ENCODE measurements around the gene EIF3I. TPM values are rescaled to one million over a fixed set of nuclear protein-coding genes. Genes with fewer than 3 reads are reported as not detected.
"Not testable (repeated sequence)": the region's sequence is repeated elsewhere in the genome, so short reads cannot be mapped to it uniquely, and the experiment has no call there.

The EIF3I gene
- polyA plus RNA-seq, 2 of the 4 experiments (the other 2 are of a cell fraction): 300 to 318 TPM

DNA sequence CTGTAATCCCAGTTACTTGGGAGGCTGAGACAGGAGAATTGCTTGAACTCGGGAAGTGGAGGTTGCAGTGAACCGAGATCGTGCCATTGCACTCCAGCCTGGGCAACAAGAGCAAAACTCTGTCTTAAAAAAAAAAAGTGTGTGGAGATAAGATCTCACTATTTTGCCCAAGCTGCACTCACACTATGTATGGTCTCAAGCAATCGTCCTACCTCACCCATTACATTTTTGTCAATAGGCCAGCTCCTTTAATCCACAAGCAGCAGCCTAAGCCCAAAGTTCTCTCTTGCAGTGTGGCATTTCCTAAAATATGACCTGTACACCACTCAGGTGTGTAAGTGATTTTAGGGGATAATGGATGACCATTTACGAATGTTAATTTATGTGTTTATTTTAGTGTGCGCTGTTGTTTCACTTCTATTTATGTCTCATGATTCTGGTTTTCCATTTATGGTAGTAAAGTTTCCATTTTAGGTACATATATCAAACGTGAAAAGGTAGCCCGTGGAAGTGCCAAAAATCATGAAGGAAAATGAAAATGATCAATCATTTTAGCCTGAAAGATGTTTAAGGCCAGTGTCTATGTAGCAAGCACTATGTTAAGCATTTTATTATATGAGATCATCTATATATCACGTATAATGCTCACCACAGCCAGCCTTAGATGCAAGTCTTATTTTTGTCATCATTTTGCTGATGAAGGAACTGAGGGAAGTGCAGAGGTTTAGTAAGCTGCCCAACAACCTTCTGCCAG, 34.4 kb downstream of the EIF3I start:
- TF ChIP-seq, protein P1, sequence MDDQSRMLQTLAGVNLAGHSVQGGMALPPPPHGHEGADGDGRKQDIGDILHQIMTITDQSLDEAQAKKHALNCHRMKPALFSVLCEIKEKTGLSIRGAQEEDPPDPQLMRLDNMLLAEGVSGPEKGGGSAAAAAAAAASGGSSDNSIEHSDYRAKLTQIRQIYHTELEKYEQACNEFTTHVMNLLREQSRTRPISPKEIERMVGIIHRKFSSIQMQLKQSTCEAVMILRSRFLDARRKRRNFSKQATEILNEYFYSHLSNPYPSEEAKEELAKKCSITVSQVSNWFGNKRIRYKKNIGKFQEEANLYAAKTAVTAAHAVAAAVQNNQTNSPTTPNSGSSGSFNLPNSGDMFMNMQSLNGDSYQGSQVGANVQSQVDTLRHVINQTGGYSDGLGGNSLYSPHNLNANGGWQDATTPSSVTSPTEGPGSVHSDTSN (IDR thresholded peaks at IDR 0.05): no peak
- H3K9me3 ChIP-seq: no peaks in the 10 kb centered on the region
- FAIRE-seq: no peak
- no peak overlapping the region for H3K4me3 ChIP-seq
- no peak for ATAC-seq
- H3K27ac ChIP-seq: no peak overlapping the region
- no peak overlapping the region for H3K4me2 ChIP-seq
- H3K4me1 ChIP-seq: no peaks in the 10 kb centered on the region
- ChIA-PET CTCF (interaction anchor here (1.4 to 2.2 kb wide), 3 partner anchors 8 to 16 kb away, joined by 5 to 7 read pairs (median 5); partner anchors contain the start of gene FAM167B), POLR2A (no interaction called here)
- DNase-seq (ENCODE audit: low read depth in 1 of 2, low spot score in 1 of 2): no peak
- 72% methylated on average over 9 of the region's 9 CpGs for WGBS (ENCODE audit: missing lambda C conversion rate)

DNA sequence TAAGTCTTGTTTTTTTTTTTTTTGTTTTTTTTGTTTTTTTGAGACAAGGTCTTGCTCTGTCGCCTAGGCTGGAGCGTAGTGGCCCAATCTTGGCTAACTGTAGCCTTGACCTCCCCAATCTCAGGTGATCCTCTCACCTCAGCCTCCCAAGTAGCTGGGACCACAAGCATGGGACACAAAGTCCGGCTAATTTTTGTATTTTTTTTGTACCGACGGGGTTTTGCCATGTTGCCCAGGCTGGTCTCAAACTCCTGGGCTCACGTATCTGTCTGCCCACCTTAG, 35.0 kb downstream of the EIF3I start:
- DNase-seq (ENCODE audit: low read depth in 1 of 2, low spot score in 1 of 2) (no peak), FAIRE-seq (no peak), ATAC-seq (no peak)
- 86% methylated on average over 6 of the region's 6 CpGs for WGBS (ENCODE audit: missing lambda C conversion rate)
- Histone ChIP-seq H3K9me3 (no peaks in the 10 kb centered on the region), H3K27ac (no peak overlapping the region), H3K4me1 (no peaks in the 10 kb centered on the region), H3K4me2 (no peak overlapping the region), H3K4me3 (no peak overlapping the region)
- ChIA-PET POLR2A (no interaction called here), CTCF (no interaction called here)
- TF ChIP-seq, protein P1 (IDR thresholded peaks at IDR 0.05): no peak
- no peak for TF ChIP-seq JUNB (IDR thresholded peaks at IDR 0.05)
- TF ChIP-seq NR3C1 (IDR thresholded peaks at IDR 0.05): no peak
- no peak for TF ChIP-seq TP53 (CRISPR knock-in tag; IDR thresholded peaks at IDR 0.05)

DNA sequence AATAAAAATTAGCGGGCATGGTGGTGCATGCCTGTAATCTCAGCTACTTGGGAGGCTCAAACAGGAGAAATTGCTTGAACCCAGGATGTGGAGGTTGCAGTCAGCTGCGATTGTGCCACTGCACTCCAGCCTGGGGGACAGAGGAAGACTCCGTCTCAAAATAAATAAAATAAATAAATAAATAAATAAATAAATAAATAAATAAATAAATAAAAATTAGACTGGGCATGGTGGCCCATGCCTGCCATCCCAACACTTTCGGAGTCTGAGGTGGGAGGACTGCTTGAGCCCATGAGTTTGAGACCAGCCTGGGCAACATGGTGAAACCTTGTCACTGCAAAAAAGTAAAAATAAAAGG, 41.0 kb downstream of the EIF3I start:
- ATAC-seq; H3K9me3 ChIP-seq; H3K4me1 ChIP-seq; FAIRE-seq; H3K4me3 ChIP-seq; H3K4me2 ChIP-seq; DNase-seq (ENCODE audit: low read depth in 1 of 2, low spot score in 1 of 2); H3K27ac ChIP-seq: not testable (repeated sequence)
- CTCF ChIA-PET: interaction anchor here (6.2 kb wide), 1 partner anchor 16 kb away, joined by 31 read pairs; the partner anchor contains the start of gene FAM167B
- 0 out of 2 replicates have a peak, but pooled peaks have one; percentile 19 for TF ChIP-seq ZC3H11A (IDR thresholded peaks at IDR 0.05)
- POLR2A ChIA-PET: interaction anchor here (0.6 kb wide), 2 partner anchors 17 to 419 kb away, joined by 4 to 6 read pairs; no protein-coding TSS in a partner anchor
- WGBS (ENCODE audit: missing lambda C conversion rate): 99% methylated on average over 3 of the region's 4 CpGs

DNA sequence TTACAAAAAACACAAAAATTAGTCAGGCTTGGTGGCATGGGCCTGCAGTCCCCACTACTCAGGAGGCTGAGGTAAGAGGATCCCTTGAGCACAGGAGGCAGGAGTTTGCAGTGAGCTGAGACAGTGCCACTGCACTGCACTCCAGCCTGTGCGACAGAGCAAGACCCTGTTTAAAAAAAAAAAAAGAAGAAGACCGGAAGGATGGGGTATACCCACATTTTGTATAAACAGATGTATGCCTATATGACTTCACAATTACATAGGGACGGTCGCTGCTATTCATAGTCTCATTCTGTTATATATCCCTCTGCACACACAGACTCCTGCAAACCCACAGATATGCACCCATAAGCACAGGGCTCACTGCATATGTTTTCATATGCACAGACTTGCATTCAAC, 41.5 kb downstream of the EIF3I start:
- no peak for FAIRE-seq
- Histone ChIP-seq H3K9me3 (no peaks in the 10 kb centered on the region), H3K27ac (no peak overlapping the region), H3K4me1 (peaks cover 7% of the 10 kb centered on the region; the same call in 2 of the 3 replicates), H3K4me2 (no peak overlapping the region), H3K4me3 (no peak overlapping the region)
- CTCF ChIA-PET: interaction anchor here (1.5 to 6.2 kb wide), 2 partner anchors 8 to 16 kb away, joined by 7 to 31 read pairs; partner anchors contain the start of gene FAM167B
- POLR2A ChIA-PET: interaction anchor here (0.6 kb wide), 2 partner anchors 16 to 419 kb away, joined by 4 to 6 read pairs; no protein-coding TSS in a partner anchor
- TF ChIP-seq, protein P2, sequence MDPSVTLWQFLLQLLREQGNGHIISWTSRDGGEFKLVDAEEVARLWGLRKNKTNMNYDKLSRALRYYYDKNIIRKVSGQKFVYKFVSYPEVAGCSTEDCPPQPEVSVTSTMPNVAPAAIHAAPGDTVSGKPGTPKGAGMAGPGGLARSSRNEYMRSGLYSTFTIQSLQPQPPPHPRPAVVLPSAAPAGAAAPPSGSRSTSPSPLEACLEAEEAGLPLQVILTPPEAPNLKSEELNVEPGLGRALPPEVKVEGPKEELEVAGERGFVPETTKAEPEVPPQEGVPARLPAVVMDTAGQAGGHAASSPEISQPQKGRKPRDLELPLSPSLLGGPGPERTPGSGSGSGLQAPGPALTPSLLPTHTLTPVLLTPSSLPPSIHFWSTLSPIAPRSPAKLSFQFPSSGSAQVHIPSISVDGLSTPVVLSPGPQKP (IDR thresholded peaks at IDR 0.05; ENCODE audit: low read depth, low read length): no peak
- TF ChIP-seq, protein P3, sequence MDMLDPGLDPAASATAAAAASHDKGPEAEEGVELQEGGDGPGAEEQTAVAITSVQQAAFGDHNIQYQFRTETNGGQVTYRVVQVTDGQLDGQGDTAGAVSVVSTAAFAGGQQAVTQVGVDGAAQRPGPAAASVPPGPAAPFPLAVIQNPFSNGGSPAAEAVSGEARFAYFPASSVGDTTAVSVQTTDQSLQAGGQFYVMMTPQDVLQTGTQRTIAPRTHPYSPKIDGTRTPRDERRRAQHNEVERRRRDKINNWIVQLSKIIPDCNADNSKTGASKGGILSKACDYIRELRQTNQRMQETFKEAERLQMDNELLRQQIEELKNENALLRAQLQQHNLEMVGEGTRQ (IDR thresholded peaks at IDR 0.05): no peak
- TF ChIP-seq FOSL2 (IDR thresholded peaks at IDR 0.05) (no peak), FOSL2 (CRISPR knock-in tag; IDR thresholded peaks at IDR 0.05) (no peak)
- ATAC-seq: no peak
- no peak for DNase-seq (ENCODE audit: low read depth in 1 of 2, low spot score in 1 of 2)
- 92% methylated on average over 4 of the region's 4 CpGs for WGBS (ENCODE audit: missing lambda C conversion rate)

DNA sequence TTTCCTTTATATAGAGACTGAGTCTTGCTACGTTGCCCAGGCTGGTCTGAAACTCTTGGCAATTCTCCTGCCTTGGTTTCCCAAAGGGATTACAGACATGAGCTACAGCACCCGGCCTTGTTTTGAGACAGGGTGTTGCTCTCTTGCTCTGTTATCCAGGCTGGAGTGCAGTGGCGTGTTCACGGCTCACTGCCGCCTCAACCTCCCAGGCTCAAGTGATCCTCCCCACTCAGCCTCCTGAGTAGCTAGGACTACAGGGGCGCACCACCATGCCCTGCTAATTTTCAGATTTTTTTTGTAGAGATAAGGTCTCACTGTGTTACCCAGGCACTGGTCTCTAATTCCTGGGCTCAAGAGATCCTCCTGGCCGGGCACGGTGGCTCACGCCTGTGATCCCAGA, 43.6 kb downstream of the EIF3I start:
- Histone ChIP-seq H3K4me1 (peaks cover 7% of the 10 kb centered on the region; the same call in 2 of the 3 replicates), H3K27ac (no peak overlapping the region), H3K9me3 (no peaks in the 10 kb centered on the region), H3K4me3 (no peak overlapping the region), H3K4me2 (no peak overlapping the region)
- ATAC-seq (no peak), FAIRE-seq (no peak), DNase-seq (ENCODE audit: low read depth in 1 of 2, low spot score in 1 of 2) (no peak)
- TF ChIP-seq EHMT2 (IDR thresholded peaks at IDR 0.05; ENCODE audit: low read depth): no peak
- no peak for TF ChIP-seq ESRRA (IDR thresholded peaks at IDR 0.05; ENCODE audit: borderline replicate concordance, low read length)
- TF ChIP-seq EHF (CRISPR knock-in tag; IDR thresholded peaks at IDR 0.05): no peak
- TF ChIP-seq ZC3H11A (IDR thresholded peaks at IDR 0.05): no peak
- TF ChIP-seq KDM1A (IDR thresholded peaks at IDR 0.05; ENCODE audit: low read depth): no peak
- TF ChIP-seq HOXB5 (CRISPR knock-in tag; IDR thresholded peaks at IDR 0.05): no peak
- no peak for TF ChIP-seq FOXS1 (CRISPR knock-in tag; IDR thresholded peaks at IDR 0.05)
- no peak for TF ChIP-seq MYC (IDR thresholded peaks at IDR 0.05; ENCODE audit: borderline replicate concordance, low read length)
- no peak for TF ChIP-seq JUN (IDR thresholded peaks at IDR 0.05)
- TF ChIP-seq HOXA7 (CRISPR knock-in tag; IDR thresholded peaks at IDR 0.05): no peak
- TF ChIP-seq ZFP36 (IDR thresholded peaks at IDR 0.05; ENCODE audit: borderline replicate concordance, partially characterized antibody): no peak
- ChIA-PET POLR2A (no interaction called here), CTCF (interaction anchor here (1.0 to 1.4 kb wide), 3 partner anchors 18 to 55 kb away, joined by 4 to 5 read pairs (median 4); no protein-coding TSS in a partner anchor)
- 90% methylated on average over 8 of the region's 9 CpGs for WGBS (ENCODE audit: missing lambda C conversion rate)

All from A549 (cell line).